B cell (primary cell): Measurements from ENCODE around the gene KLHL26. TPM values are rescaled to one million over a fixed set of nuclear protein-coding genes. Genes with fewer than 3 reads are reported as not detected.

Experiments used
- ATAC-seq: fragments of 200-7000 bp; cut with Tn5 transposase; one replicate; pipeline ENCODE4 v1.10.0; 2021; ENCODE audit warnings: low read depth, mild to moderate bottlenecking, moderate number of reproducible peaks, moderate library complexity
- CTCF ChIA-PET: fragments of 350-600 bp; sonication (Branson Sonifier 250); formaldehyde crosslinking; loops from one replicate; lab custom pipeline; 2021; ENCODE audit warnings: antibody characterized with exemption, inconsistent platforms; lab: Charles Lee
- POLR2A ChIA-PET: fragments of 350-600 bp; sonication (Branson Sonifier 250); formaldehyde crosslinking; loops from one replicate; lab custom pipeline; 2021; ENCODE audit warnings: antibody characterized with exemption; lab: Charles Lee
- DNase-seq: peaks from one replicate; pipeline ENCODE4 v3.0.0; 2013
- H2AFZ ChIP-seq: 2 replicates; pipeline ENCODE4 v1.6.1; 2012; ENCODE audit warnings: mild to moderate bottlenecking, low read depth, low read length; ENCODE audit not compliant: insufficient read depth, poor library complexity, severe bottlenecking
- H3K27ac ChIP-seq, 2 donors: 1 replicate in 1 of 2; 2 replicates in 1 of 2; pipeline ENCODE4 v1.5.1; 2012 to 2013; ENCODE audit warnings: low read length in 2 of 2, mild to moderate bottlenecking in 2 of 2, moderate library complexity in 1 of 2
- H3K27me3 ChIP-seq, 4 experiments: fragments of 200-600 bp in 1 of 4; sonication (generic) in 1 of 4; replicated peaks in 1 of 4; 1 replicate in 2 of 4; 2 replicates in 2 of 4; pipeline versions ENCODE4 v1.6.1 to v1.7.0; 2013 to 2016; ENCODE audit warnings: low read length in 3 of 4, mild to moderate bottlenecking in 2 of 4, mixed read lengths in 1 of 4, moderate library complexity in 1 of 4; ENCODE audit not compliant: insufficient read depth in 4 of 4, control insufficient read depth in 3 of 4; ENCODE audit errors: control extremely low read depth in 1 of 4
- H3K36me3 ChIP-seq, 2 experiments: replicated peaks in 1 of 2; 1 replicate in 1 of 2; 2 replicates in 1 of 2; pipeline versions ENCODE4 v1.6.1 to v1.7.1; 2013; ENCODE audit warnings: low read length in 1 of 2; ENCODE audit not compliant: insufficient read depth in 2 of 2, control insufficient read depth in 1 of 2; ENCODE audit errors: control extremely low read depth in 1 of 2, extremely low read depth in 1 of 2
- H3K4me1 ChIP-seq, 2 donors: fragments of 200-600 bp in 1 of 2; sonication (generic) in 1 of 2; 1 replicate in 1 of 2; 2 replicates in 1 of 2; pipeline versions ENCODE4 v1.5.1 to v1.6.1; 2013 to 2017; ENCODE audit warnings: low read length in 2 of 2; ENCODE audit not compliant: control insufficient read depth in 2 of 2, insufficient read depth in 2 of 2
- H3K4me2 ChIP-seq: replicated peaks from 2 replicates; pipeline ENCODE3; 2012; ENCODE audit warnings: mild to moderate bottlenecking, low read depth, low read length; ENCODE audit not compliant: poor library complexity, severe bottlenecking
- H3K4me3 ChIP-seq, 5 experiments: fragments of 200-600 bp in 1 of 5; sonication (generic) in 1 of 5; 1 replicate in 3 of 5; 2 replicates in 2 of 5; pipeline versions ENCODE4 v1.5.1 to v1.7.0; 2011 to 2016; ENCODE audit warnings: low read length in 4 of 5, mild to moderate bottlenecking in 4 of 5, low read depth in 2 of 5, control low read depth in 1 of 5, moderate library complexity in 1 of 5; ENCODE audit not compliant: insufficient read depth in 1 of 5; ENCODE audit errors: control extremely low read depth in 1 of 5, extremely low read depth in 1 of 5
- H3K79me2 ChIP-seq: fragments of 200-600 bp; sonication (generic); one replicate; pipeline ENCODE4 v1.6.0; 2016; ENCODE audit warnings: low read length; ENCODE audit not compliant: control insufficient read depth, insufficient read depth
- H3K9ac ChIP-seq: fragments of 200-600 bp; sonication (generic); 2 replicates; pipeline ENCODE4 v1.6.1; 2017; ENCODE audit warnings: mild to moderate bottlenecking, low read length, moderate library complexity
- H3K9me3 ChIP-seq, 3 donors: one replicate each; pipeline versions ENCODE4 v1.6.1 to v1.7.1; 2013; ENCODE audit warnings: low read length in 2 of 3; ENCODE audit not compliant: control insufficient read depth in 2 of 3, insufficient read depth in 1 of 3; ENCODE audit errors: control extremely low read depth in 1 of 3
- H4K20me1 ChIP-seq: 2 replicates; pipeline ENCODE4 v1.6.0; 2012; ENCODE audit warnings: mild to moderate bottlenecking, low read length; ENCODE audit not compliant: insufficient read depth, control insufficient read depth, poor library complexity, severe bottlenecking
- H3K27ac Mint-ChIP-seq: one replicate; pipeline ENCODE4 v1.8.0; 2021; ENCODE audit warnings: mixed read lengths
- H3K27me3 Mint-ChIP-seq: one replicate; pipeline ENCODE4 v1.8.0; 2021; ENCODE audit warnings: mixed read lengths
- H3K4me1 Mint-ChIP-seq: one replicate; pipeline ENCODE4 v1.8.0; 2021; ENCODE audit warnings: mixed read lengths
- H3K4me3 Mint-ChIP-seq: one replicate; pipeline ENCODE4 v1.8.0; 2021; ENCODE audit warnings: mixed read lengths
- H3K9me3 Mint-ChIP-seq: one replicate; pipeline ENCODE4 v1.8.0; 2022; ENCODE audit warnings: mixed read lengths; ENCODE audit not compliant: insufficient read depth
- CTCF ChIP-seq: fragments of 200-600 bp; IDR thresholded peaks from one replicate; pipeline ENCODE4 v1.8.0; 2022; ENCODE audit warnings: antibody characterized with exemption, mild to moderate bottlenecking
- EZH2 ChIP-seq: IDR thresholded peaks from 2 replicates; pipeline ENCODE4 v1.6.1; 2012; ENCODE audit warnings: borderline replicate concordance, low read depth, mild to moderate bottlenecking, moderate library complexity, low read length; ENCODE audit not compliant: insufficient read depth, poor library complexity, severe bottlenecking
- WGBS: methylation state at CpG from one replicate; pipeline ENCODE4 v1.1.5; 2013; ENCODE audit warnings: missing lambda C conversion rate; ENCODE audit not compliant: insufficient coverage; 5-methylcytosine and 5-hydroxymethylcytosine counted together
- intact Hi-C: fragments of 100-400 bp; cut with micrococcal nuclease; formaldehyde crosslinking; loops from one replicate; pipeline ENCODE4 v1.10.0; 2022
- polyA plus RNA-seq: library from polyadenylated mRNA; depleted of rRNA; stranded (reverse); fragments of >200 nt; gene quantifications from 2 replicates; pipeline ENCODE4 v1.2.3, GENCODE V29; 2012
- total RNA-seq, 2 donors: library from RNA; stranded (reverse); fragments of 120-200 nt in 1 of 2; gene quantifications; 1 replicate in 1 of 2; 2 replicates in 1 of 2; pipeline versions ENCODE4 v1.2.3 to v1.2.4, GENCODE V29; 2013 to 2022

Gene KLHL26
- total and polyA plus RNA-seq, 2 donors (not counting 1 experiment from before 2014, with no cell fraction given) = 5.0 to 14.6 TPM

- POLR2A ChIA-PET = no interaction called here
- no peak for DNase-seq
- H3K27me3 Mint-ChIP-seq = peaks cover 38% of the 10 kb centered on the region
Observed at GRCh38 chr19:18617562-18617961, 19.3 kb upstream of the KLHL26 start.

GRCh38 chr19:18618236-18618635 lies 18.6 kb upstream of the KLHL26 start:
- POLR2A ChIA-PET = no interaction called here
- Histone ChIP-seq H4K20me1 (no peaks in the 10 kb centered on the region), H3K79me2 (no peaks in the 10 kb centered on the region), H3K9me3 (peaks cover 0 to 12% (median 0%) of the 10 kb centered on the region in 3 donors), H3K27ac (no peak overlapping the region), H3K27me3 (peaks cover 0 to 58% (median 15%) of the 10 kb centered on the region in 4 experiments), H3K36me3 (no peaks in the 10 kb centered on the region), H3K9ac (no peak overlapping the region), H3K4me2 (no peak overlapping the region), H3K4me3 (no peak overlapping the region), H2AFZ (no peak overlapping the region), H3K4me1 (peaks cover 3 to 7% of the 10 kb centered on the region in 2 donors)
- WGBS = 100% methylated on average over 5 of the region's 13 CpGs
- intact Hi-C loops = no loop called here
- no peak for TF ChIP-seq CTCF
- no peak for TF ChIP-seq EZH2
- Mint-ChIP-seq H3K27me3 (peaks cover 36% of the 10 kb centered on the region), H3K27ac (no peak overlapping the region), H3K4me3 (no peak overlapping the region), H3K4me1 (peaks cover 9% of the 10 kb centered on the region), H3K9me3 (no peaks in the 10 kb centered on the region)
- ATAC-seq (no peak), DNase-seq (no peak)
- CTCF ChIA-PET = no interaction called here

More at GRCh38 chr19:18617562-18617961, 19.3 kb upstream of the KLHL26 start:
- no peaks in the 10 kb centered on the region for H3K36me3 ChIP-seq
- H3K4me3 ChIP-seq = no peak overlapping the region
- H3K27me3 ChIP-seq = peaks cover 0 to 63% (median 19%) of the 10 kb centered on the region in 4 experiments
- Mint-ChIP-seq H3K4me3 (no peak overlapping the region), H3K9me3 (no peaks in the 10 kb centered on the region), H3K27ac (no peak overlapping the region), H3K4me1 (peaks cover 11% of the 10 kb centered on the region)
- H2AFZ ChIP-seq = no peak overlapping the region
- peaks cover 0 to 12% (median 0%) of the 10 kb centered on the region in 3 donors for H3K9me3 ChIP-seq
- H3K9ac ChIP-seq = no peak overlapping the region
- TF ChIP-seq EZH2 (no peak), CTCF (no peak)
- no peaks in the 10 kb centered on the region for H3K79me2 ChIP-seq
- no peaks in the 10 kb centered on the region for H4K20me1 ChIP-seq
- CTCF ChIA-PET = no interaction called here
- H3K4me2 ChIP-seq = no peak overlapping the region
- no peak for ATAC-seq
- no peak overlapping the region for H3K27ac ChIP-seq
- peaks cover 7 to 14% of the 10 kb centered on the region in 2 donors for H3K4me1 ChIP-seq
- intact Hi-C loops = no loop called here
